Activated naive CD8-positive, alpha-beta T cell treated with anti-CD3 and anti-CD28 coated beads, Interleukin-2, amount 10 ng/mL, durations not matched to agents 7 days and 5 days (primary cell): ENCODE measurements around the gene ERN2. TPM values are rescaled to one million over a fixed set of nuclear protein-coding genes. Genes with fewer than 3 reads are reported as not detected.
"Not testable (repeated sequence)": the region's sequence is repeated elsewhere in the genome, so short reads cannot be mapped to it uniquely, and the experiment has no call there.

Experiments used
- ATAC-seq: fragments of 150-1000 bp; cut with Tn5 transposase; one replicate; pipeline ENCODE4 v1.10.0; 2021; ENCODE audit warnings: low read depth, moderate library complexity
- POLR2A ChIA-PET: fragments of 350-600 bp; sonication (Branson Sonifier 250); formaldehyde crosslinking; loops from one replicate; lab custom pipeline; 2021; ENCODE audit warnings: antibody characterized with exemption; lab: Charles Lee
- DNase-seq: peaks from one replicate; pipeline ENCODE4 v3.0.0; 2021
- H3K27ac Mint-ChIP-seq: one replicate; pipeline ENCODE4 v1.8.0; 2022; ENCODE audit warnings: mild to moderate bottlenecking, mixed read lengths
- H3K27me3 Mint-ChIP-seq: one replicate; pipeline ENCODE4 v1.8.0; 2022; ENCODE audit warnings: mild to moderate bottlenecking, moderate library complexity, mixed read lengths
- H3K36me3 Mint-ChIP-seq: one replicate; pipeline ENCODE4 v1.8.0; 2021; ENCODE audit warnings: mild to moderate bottlenecking, mixed read lengths
- H3K4me1 Mint-ChIP-seq: one replicate; pipeline ENCODE4 v1.8.0; 2021; ENCODE audit warnings: mixed read lengths
- H3K4me3 Mint-ChIP-seq: one replicate; pipeline ENCODE4 v1.8.0; 2022; ENCODE audit warnings: mild to moderate bottlenecking, moderate library complexity, mixed read lengths
- H3K9me3 Mint-ChIP-seq: one replicate; pipeline ENCODE4 v1.8.0; 2021; ENCODE audit warnings: mixed read lengths
- total RNA-seq, 2 experiments: library from RNA; stranded (reverse); gene quantifications; one replicate each; pipeline ENCODE4 v1.2.3, GENCODE V29; 2021

Gene ERN2
- not detected for total RNA-seq

- H3K36me3 Mint-ChIP-seq: peaks cover 1% of the 10 kb centered on the region
- DNase-seq (no peak), ATAC-seq (no peak)
- H3K9me3 Mint-ChIP-seq: peaks cover 2% of the 10 kb centered on the region
- no peak within 1 kb of the TSS for H3K4me3 Mint-ChIP-seq
- H3K27me3 Mint-ChIP-seq: peaks cover 49% of the 10 kb centered on the region
- POLR2A ChIA-PET: no interaction called here
- peaks cover 1% of the 10 kb centered on the region for H3K4me1 Mint-ChIP-seq
- H3K27ac Mint-ChIP-seq: no peak within 1 kb of the TSS
Measured at GRCh38 chr16:23712976-23713375, at the start of gene ERN2. ERN2 (minus strand) TSS chr16:23713222; CDS start chr16:23713187, 35 bp downstream.

DNA sequence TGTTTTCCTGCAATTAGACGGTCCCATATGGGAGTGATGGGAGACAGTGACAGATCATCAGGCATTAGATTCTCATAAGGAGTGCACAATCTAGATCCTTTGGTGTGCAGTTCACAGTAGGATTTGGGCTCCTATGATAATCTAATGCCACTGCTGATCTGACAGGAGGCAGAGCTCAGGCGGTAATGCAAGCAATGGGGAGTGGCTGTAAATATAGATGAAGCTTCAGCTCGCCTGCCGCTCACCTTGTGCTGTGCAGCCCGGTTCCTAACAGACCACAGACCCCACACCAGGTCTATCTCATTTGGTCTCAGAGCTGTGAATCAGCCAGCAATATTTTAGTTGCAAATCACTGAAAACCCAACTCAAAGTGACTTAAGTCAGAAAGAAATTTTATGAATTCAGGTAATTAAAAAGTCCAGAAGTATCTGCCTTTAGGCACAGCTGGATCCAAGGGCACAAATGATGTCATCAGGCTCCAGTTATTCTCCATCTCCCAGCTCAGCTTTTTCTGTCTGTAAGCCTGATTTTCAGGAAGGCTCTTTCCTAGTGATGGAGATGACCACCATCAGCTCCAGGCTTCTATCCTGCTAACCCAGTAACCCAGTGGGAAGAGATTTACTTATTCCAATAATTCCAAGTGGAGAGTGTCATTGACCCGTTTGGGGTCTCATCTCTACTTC lies 45.1 kb upstream of the ERN2 start:
- Mint-ChIP-seq H3K4me3 (no peak overlapping the region), H3K4me1 (no peaks in the 10 kb centered on the region), H3K9me3 (no peaks in the 10 kb centered on the region), H3K27me3 (peaks cover 48% of the 10 kb centered on the region), H3K36me3 (no peaks in the 10 kb centered on the region), H3K27ac (no peak overlapping the region)
- DNase-seq (no peak), ATAC-seq (no peak)
- POLR2A ChIA-PET: no interaction called here

- Mint-ChIP-seq H3K27ac (no peak overlapping the region), H3K9me3 (no peaks in the 10 kb centered on the region), H3K4me3 (no peak overlapping the region), H3K4me1 (no peaks in the 10 kb centered on the region), H3K36me3 (no peaks in the 10 kb centered on the region), H3K27me3 (peaks cover 51% of the 10 kb centered on the region)
- ATAC-seq: no peak
- DNase-seq: no peak
- POLR2A ChIA-PET: no interaction called here
Measured at GRCh38 chr16:23757116-23757515, 44.1 kb upstream of the ERN2 start.

- POLR2A ChIA-PET: no interaction called here
- no peak for DNase-seq
- H3K4me1 Mint-ChIP-seq: no peaks in the 10 kb centered on the region
- H3K36me3 Mint-ChIP-seq: no peaks in the 10 kb centered on the region
- no peaks in the 10 kb centered on the region for H3K9me3 Mint-ChIP-seq
- no peak overlapping the region for H3K27ac Mint-ChIP-seq
- ATAC-seq: no peak
- H3K27me3 Mint-ChIP-seq: peaks cover 54% of the 10 kb centered on the region
- H3K4me3 Mint-ChIP-seq: no peak overlapping the region
Measured at GRCh38 chr16:23755484-23755809, 42.4 kb upstream of the ERN2 start.

GRCh38 chr16:23754594-23755483 lies 41.8 kb upstream of the ERN2 start, which contains the start of gene CHP2:
CHP2 (plus strand) TSS chr16:23755026; CDS start chr16:23755050, 24 bp downstream.
- POLR2A ChIA-PET: no interaction called here
- no peak within 1 kb of the TSS for H3K4me3 Mint-ChIP-seq

DNA sequence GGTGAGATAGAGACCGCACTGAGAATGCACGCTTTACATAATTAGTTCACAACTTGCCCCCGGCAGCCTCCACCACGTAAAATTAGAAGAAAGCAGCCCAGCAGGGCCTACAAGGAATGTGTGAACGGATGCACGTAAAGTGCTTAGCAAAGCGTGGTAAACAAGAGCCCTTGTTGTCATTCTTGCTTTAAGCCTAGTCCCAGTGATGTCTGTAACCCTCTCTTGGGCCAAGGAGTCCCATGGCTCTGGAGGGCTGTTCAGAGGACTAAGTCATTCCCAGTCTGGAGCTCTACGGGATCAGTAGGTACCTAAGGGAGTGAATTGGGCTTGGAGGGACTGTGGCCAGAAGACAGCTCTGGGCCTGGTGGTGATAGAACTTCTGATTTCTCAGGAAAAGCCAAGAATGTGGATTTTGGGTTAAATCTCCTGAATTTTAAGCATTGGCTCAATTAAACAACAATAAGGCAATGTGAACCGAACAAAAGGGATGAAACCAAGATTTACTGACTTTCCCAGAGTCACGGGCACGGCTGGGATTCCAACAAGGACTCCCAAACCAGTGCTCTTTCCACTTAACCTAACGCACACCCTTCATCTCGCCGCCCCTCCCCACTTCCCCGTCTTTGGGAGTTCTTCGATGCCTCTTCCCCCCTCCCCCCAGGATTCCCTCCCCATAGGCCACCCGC lies 41.0 kb upstream of the ERN2 start:
- Mint-ChIP-seq H3K36me3 (no peaks in the 10 kb centered on the region), H3K4me3 (no peak overlapping the region), H3K4me1 (no peaks in the 10 kb centered on the region)

More at GRCh38 chr16:23754594-23755483, 41.8 kb upstream of the ERN2 start, which contains the start of gene CHP2:
- H3K9me3 Mint-ChIP-seq: no peaks in the 10 kb centered on the region
- no peak within 1 kb of the TSS for H3K27ac Mint-ChIP-seq
- peaks cover 54% of the 10 kb centered on the region for H3K27me3 Mint-ChIP-seq
- no peak for DNase-seq
- ATAC-seq: no peak
- no peaks in the 10 kb centered on the region for H3K4me1 Mint-ChIP-seq
- H3K36me3 Mint-ChIP-seq: no peaks in the 10 kb centered on the region

DNA sequence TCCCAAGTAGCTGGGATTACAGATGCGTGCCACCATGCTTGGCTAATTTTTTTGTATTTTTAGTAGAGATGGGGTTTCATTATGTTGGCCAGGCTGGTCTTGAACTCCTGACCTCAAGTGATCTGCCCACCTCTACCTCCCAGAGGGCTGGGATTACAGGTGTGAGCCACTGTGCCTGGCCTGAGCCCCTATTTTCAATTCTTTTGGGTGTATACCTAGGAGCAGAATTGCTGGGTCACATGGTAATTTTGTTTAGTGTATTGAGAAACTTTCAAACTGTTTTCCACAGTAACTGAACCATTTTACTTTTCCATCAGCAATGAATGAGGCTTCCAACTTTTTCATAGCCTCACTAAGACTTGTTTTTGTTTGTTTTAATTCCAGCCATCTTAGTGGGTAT lies 38.0 kb upstream of the ERN2 start:
- POLR2A ChIA-PET, H3K27ac Mint-ChIP-seq, H3K9me3 Mint-ChIP-seq, DNase-seq, H3K36me3 Mint-ChIP-seq, ATAC-seq, H3K4me3 Mint-ChIP-seq, H3K4me1 Mint-ChIP-seq: not testable (repeated sequence)
- peaks cover 54% of the 10 kb centered on the region for H3K27me3 Mint-ChIP-seq

More for the DNA sequence above, 41.0 kb upstream of the ERN2 start:
- ATAC-seq: no peak
- H3K27ac Mint-ChIP-seq: no peak overlapping the region
- peaks cover 62% of the 10 kb centered on the region for H3K27me3 Mint-ChIP-seq
- no peak for DNase-seq
- POLR2A ChIA-PET: no interaction called here
- no peaks in the 10 kb centered on the region for H3K9me3 Mint-ChIP-seq

DNA sequence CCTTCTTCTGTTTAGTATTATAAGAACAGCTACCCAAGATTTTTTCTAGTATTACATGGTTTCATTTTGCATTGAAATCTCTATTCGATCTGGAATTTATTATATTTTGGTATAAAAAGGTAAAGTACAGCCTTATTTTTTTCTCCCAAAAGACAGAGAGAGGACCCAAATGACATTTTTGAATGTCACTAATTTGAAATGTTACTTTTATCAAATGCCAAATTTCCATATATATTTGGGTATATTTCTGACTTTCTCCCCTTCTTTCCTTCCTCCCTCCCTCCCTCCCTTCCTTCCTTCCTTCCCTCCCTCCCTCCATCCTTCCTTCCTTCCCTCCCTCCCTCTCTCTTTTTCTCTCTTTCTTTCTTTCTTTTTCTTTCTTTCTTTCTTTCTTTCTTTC lies 35.6 kb upstream of the ERN2 start:
- H3K9me3 Mint-ChIP-seq: peaks cover 1% of the 10 kb centered on the region
- no peaks in the 10 kb centered on the region for H3K36me3 Mint-ChIP-seq
- no peak overlapping the region for H3K4me3 Mint-ChIP-seq
- no peak for DNase-seq
- POLR2A ChIA-PET: no interaction called here
- no peak for ATAC-seq
- no peak overlapping the region for H3K27ac Mint-ChIP-seq
- peaks cover 39% of the 10 kb centered on the region for H3K27me3 Mint-ChIP-seq
- no peaks in the 10 kb centered on the region for H3K4me1 Mint-ChIP-seq

GRCh38 chr16:23745263-23745662 lies 32.2 kb upstream of the ERN2 start:
- POLR2A ChIA-PET: no interaction called here
- Mint-ChIP-seq H3K27me3 (peaks cover 39% of the 10 kb centered on the region), H3K27ac (no peak overlapping the region), H3K36me3 (no peaks in the 10 kb centered on the region), H3K4me3 (no peak overlapping the region), H3K4me1 (no peaks in the 10 kb centered on the region), H3K9me3 (peaks cover 1% of the 10 kb centered on the region)
- ATAC-seq: no peak
- DNase-seq: no peak

- POLR2A ChIA-PET: no interaction called here
- H3K4me3 Mint-ChIP-seq: no peak overlapping the region
- H3K27ac Mint-ChIP-seq: no peak overlapping the region
- DNase-seq (no peak), ATAC-seq (no peak)
- H3K4me1 Mint-ChIP-seq: no peaks in the 10 kb centered on the region
- H3K9me3 Mint-ChIP-seq: peaks cover under 1% of the 10 kb centered on the region
- peaks cover 41% of the 10 kb centered on the region for H3K27me3 Mint-ChIP-seq
- no peaks in the 10 kb centered on the region for H3K36me3 Mint-ChIP-seq
Measured at GRCh38 chr16:23742766-23743165, 29.7 kb upstream of the ERN2 start.

DNA sequence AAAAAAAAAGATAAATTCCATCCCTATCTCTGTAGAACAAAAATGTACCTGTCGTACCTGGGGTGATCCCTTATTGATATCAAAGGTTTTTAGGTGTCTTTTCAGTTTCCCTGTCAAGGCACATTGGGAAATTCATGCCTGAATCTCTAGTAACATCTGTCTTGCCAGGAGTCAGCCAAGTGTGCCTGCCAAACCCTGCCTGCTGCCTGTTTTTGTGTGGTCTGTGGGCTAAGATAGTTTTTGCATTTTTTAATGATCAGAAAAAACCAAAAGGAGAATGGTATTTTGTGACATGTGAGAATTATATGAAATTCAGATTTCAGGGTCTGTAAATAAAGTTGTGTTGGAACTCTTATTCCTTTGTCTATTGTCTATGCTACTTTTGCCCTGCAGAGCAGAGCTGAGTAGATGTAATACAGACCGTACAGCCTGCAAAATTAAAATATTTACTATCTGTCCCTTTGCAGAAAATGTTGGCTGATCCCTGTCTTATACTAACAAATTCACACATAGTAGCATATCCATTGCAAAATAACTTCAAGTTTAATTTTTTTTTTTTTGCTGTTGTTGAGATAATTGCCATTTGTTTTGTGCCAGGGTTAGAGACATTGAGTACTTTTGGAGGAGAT lies 28.8 kb upstream of the ERN2 start:
- DNase-seq (no peak), ATAC-seq (no peak)
- H3K4me3 Mint-ChIP-seq: no peak overlapping the region
- no peaks in the 10 kb centered on the region for H3K36me3 Mint-ChIP-seq
- H3K9me3 Mint-ChIP-seq: no peaks in the 10 kb centered on the region
- POLR2A ChIA-PET: no interaction called here
- peaks cover 35% of the 10 kb centered on the region for H3K27me3 Mint-ChIP-seq
- H3K4me1 Mint-ChIP-seq: no peaks in the 10 kb centered on the region
- no peak overlapping the region for H3K27ac Mint-ChIP-seq

DNA sequence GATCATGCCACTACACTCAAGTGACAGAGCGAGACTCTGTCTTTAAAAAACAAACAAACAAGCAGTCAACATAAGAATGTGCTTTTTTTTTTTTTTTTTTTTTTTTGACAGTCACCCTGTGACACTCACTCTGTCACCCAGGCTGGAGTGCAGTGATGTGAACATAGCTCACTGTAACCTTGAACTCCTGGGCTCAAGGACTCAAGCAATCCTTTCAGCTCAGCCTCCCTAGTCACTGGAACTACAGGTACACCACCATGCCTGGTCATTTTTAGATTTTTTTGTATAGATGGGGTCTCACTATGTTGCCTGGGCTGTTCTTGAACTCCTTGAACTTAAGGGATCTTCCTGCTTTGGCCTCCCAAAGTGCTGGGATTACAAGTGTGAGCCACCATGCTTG lies 26.5 kb upstream of the ERN2 start:
- DNase-seq: no peak
- ATAC-seq: no peak
- POLR2A ChIA-PET: no interaction called here
- peaks cover 4% of the 10 kb centered on the region for H3K4me1 Mint-ChIP-seq
- H3K36me3 Mint-ChIP-seq: no peaks in the 10 kb centered on the region
- no peak overlapping the region for H3K27ac Mint-ChIP-seq
- no peaks in the 10 kb centered on the region for H3K9me3 Mint-ChIP-seq
- H3K4me3 Mint-ChIP-seq: no peak overlapping the region
- H3K27me3 Mint-ChIP-seq: peaks cover 23% of the 10 kb centered on the region

DNA sequence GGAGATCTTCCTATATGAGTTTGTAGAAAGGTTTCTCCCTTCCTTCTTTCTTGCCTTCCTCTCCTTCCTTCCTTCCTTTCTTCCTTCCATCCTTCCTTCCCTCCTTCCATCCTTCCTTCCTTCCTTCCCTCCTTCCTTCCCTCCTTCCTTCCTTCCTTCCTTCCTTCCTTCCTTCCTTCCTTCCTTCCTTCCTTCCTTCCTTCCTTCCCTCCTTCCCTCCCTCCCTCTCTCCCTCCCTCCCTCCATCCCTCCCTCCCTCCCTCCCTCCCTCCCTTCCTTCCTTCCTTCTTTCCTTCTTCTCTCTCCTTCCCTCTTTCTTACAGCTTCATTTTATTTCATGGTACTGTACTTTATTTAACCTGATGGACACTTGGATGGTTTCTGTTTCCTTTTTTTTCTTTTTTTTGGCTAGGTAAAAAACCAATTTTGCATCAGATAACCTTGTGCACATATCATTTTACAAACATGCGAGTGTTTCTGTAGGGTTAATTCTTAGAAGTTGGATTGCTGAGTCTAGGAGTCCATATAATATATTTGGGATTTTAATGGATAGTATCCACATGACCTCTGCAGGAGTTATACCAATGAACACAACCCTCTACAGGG lies 24.5 kb upstream of the ERN2 start:
- H3K9me3 Mint-ChIP-seq, H3K27ac Mint-ChIP-seq, H3K36me3 Mint-ChIP-seq, H3K4me1 Mint-ChIP-seq, ATAC-seq, DNase-seq, H3K4me3 Mint-ChIP-seq: not testable (repeated sequence)
- H3K27me3 Mint-ChIP-seq: peaks cover 26% of the 10 kb centered on the region
- POLR2A ChIA-PET: interaction anchor here (0.6 kb wide), 1 partner anchor 133 kb away, joined by 3 read pairs; no protein-coding TSS in a partner anchor
